Panc1 (cell line): ENCODE results near the gene KIFC3.

Source experiments
- SIN3A ChIP-seq: IDR thresholded peaks from 2 replicates; pipeline ENCODE4 v1.6.1; 2012; ENCODE audit warnings: low read depth, mild to moderate bottlenecking, low read length, moderate library complexity, borderline replicate concordance; ENCODE audit not compliant: insufficient read depth
- TF ChIP-seq, protein P1 (sequence below): fragments of 450-650 bp; IDR thresholded peaks from 2 replicates; pipeline ENCODE4 v1.5.1; 2017; ENCODE audit warnings: mild to moderate bottlenecking
- TF ChIP-seq, protein P2 (sequence below), 2 experiments: IDR thresholded peaks; 2 replicates each; pipeline ENCODE4 v1.6.1; 2011 to 2012; ENCODE audit warnings: low read depth in 2 of 2, control low read depth in 1 of 2, low read length in 1 of 2, mild to moderate bottlenecking in 1 of 2, moderate library complexity in 1 of 2; ENCODE audit not compliant: insufficient read depth in 1 of 2

DNA sequence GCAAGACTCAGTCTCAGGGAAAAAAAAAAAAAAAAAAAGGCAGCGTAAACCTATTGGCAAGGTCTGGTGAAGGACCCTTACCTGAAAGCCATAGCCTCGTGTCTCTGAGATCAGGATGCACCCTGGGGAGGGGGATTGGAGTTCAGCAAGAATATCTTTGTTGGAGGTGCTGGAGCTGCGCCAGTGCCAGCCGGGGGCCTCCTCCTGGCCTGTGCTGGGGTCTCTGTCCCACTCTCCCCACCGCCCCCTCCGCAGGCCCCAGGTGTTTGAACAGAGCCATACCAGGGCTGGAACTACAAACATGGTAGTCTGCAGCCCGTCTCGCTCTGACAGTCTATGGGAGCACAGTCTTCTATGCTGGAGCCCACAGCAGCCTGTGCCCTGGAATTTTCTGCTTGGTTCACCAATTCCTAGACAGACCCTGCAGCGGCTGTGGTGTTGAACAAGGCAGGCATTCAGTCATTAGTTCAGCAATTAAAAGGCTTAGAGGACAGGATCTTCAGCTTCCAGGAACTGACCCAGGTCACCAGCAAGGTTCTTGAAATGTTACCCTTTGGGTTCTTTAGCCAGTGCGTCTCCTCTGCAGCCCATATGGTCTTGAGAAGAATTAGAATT lies 42.2 kb upstream of the KIFC3 start:
- TF ChIP-seq, protein P1, sequence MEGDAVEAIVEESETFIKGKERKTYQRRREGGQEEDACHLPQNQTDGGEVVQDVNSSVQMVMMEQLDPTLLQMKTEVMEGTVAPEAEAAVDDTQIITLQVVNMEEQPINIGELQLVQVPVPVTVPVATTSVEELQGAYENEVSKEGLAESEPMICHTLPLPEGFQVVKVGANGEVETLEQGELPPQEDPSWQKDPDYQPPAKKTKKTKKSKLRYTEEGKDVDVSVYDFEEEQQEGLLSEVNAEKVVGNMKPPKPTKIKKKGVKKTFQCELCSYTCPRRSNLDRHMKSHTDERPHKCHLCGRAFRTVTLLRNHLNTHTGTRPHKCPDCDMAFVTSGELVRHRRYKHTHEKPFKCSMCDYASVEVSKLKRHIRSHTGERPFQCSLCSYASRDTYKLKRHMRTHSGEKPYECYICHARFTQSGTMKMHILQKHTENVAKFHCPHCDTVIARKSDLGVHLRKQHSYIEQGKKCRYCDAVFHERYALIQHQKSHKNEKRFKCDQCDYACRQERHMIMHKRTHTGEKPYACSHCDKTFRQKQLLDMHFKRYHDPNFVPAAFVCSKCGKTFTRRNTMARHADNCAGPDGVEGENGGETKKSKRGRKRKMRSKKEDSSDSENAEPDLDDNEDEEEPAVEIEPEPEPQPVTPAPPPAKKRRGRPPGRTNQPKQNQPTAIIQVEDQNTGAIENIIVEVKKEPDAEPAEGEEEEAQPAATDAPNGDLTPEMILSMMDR = no peak
- TF ChIP-seq, protein P2, sequence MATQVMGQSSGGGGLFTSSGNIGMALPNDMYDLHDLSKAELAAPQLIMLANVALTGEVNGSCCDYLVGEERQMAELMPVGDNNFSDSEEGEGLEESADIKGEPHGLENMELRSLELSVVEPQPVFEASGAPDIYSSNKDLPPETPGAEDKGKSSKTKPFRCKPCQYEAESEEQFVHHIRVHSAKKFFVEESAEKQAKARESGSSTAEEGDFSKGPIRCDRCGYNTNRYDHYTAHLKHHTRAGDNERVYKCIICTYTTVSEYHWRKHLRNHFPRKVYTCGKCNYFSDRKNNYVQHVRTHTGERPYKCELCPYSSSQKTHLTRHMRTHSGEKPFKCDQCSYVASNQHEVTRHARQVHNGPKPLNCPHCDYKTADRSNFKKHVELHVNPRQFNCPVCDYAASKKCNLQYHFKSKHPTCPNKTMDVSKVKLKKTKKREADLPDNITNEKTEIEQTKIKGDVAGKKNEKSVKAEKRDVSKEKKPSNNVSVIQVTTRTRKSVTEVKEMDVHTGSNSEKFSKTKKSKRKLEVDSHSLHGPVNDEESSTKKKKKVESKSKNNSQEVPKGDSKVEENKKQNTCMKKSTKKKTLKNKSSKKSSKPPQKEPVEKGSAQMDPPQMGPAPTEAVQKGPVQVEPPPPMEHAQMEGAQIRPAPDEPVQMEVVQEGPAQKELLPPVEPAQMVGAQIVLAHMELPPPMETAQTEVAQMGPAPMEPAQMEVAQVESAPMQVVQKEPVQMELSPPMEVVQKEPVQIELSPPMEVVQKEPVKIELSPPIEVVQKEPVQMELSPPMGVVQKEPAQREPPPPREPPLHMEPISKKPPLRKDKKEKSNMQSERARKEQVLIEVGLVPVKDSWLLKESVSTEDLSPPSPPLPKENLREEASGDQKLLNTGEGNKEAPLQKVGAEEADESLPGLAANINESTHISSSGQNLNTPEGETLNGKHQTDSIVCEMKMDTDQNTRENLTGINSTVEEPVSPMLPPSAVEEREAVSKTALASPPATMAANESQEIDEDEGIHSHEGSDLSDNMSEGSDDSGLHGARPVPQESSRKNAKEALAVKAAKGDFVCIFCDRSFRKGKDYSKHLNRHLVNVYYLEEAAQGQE (IDR thresholded peaks at IDR 0.05; ENCODE audit: insufficient read depth in 1 of 2, low read depth in 2 of 2, low read length in 1 of 2) = no peak
- TF ChIP-seq SIN3A = no peak
